ENCODE data around the gene CDH6. TPM values are rescaled to one million over a fixed set of nuclear protein-coding genes. Genes with fewer than 3 reads are reported as not detected.

Gene CDH6
- total and polyA plus RNA-seq, 2 of the 13 experiments (the other 11 are each of a cell fraction or from before 2014, with no cell fraction given): not detected

GRCh38 chr5:31280210-31280609 lies 86.7 kb downstream of the CDH6 start:
- H3K9me3 ChIP-seq (ENCODE audit: low read length): no peaks in the 10 kb centered on the region
- DNase-seq (ENCODE audit: low spot score) (no peak), ATAC-seq (no peak), FAIRE-seq (no peak)
- ChIA-PET POLR2A (no interaction called here), CTCF (ENCODE audit: low intra/inter-chr PET ratio, low total read pairs) (no interaction called here)
- intact Hi-C loops (cut with micrococcal nuclease; ENCODE audit: unreplicated experiment): no loop called here
- no peak overlapping the region for H3K4me3 ChIP-seq (replicated peaks in 1 of 3; ENCODE audit: insufficient read depth in 1 of 3, low read depth in 2 of 3, low read length in 3 of 3)
- 31% methylated on average over 4 of the region's 4 CpGs for WGBS (ENCODE audit: low lambda C conversion rate)
- no peak for TF ChIP-seq U2AF1 (optimal IDR thresholded peaks at IDR 0.05; ENCODE audit: low read depth, low read length)
- no peak for TF ChIP-seq ERF (CRISPR knock-in tag; IDR thresholded peaks at IDR 0.05)
- no peak for TF ChIP-seq MAFF (IDR thresholded peaks at IDR 0.05; ENCODE audit: low read depth, low read length)
- TF ChIP-seq ZNF772 (CRISPR knock-in tag; IDR thresholded peaks at IDR 0.05): no peak
- no peak for TF ChIP-seq GATAD2A (CRISPR knock-in tag; IDR thresholded peaks at IDR 0.05)
- TF ChIP-seq PRDM4 (CRISPR knock-in tag; IDR thresholded peaks at IDR 0.05; ENCODE audit: borderline replicate concordance): no peak
- TF ChIP-seq ZMAT3 (CRISPR knock-in tag; conservative IDR thresholded peaks at IDR 0.05): no peak
- no peak for TF ChIP-seq ZNF580 (CRISPR knock-in tag; IDR thresholded peaks at IDR 0.05; ENCODE audit: borderline replicate concordance, low read depth)
- no peak for TF ChIP-seq SMARCC2 (IDR thresholded peaks at IDR 0.05)
- no peak for TF ChIP-seq HNF1B (CRISPR knock-in tag; IDR thresholded peaks at IDR 0.05)
- TF ChIP-seq ZFX (CRISPR knock-in tag; IDR thresholded peaks at IDR 0.05; ENCODE audit: low read depth): no peak
- TF ChIP-seq ZNF704 (CRISPR knock-in tag; IDR thresholded peaks at IDR 0.05; ENCODE audit: borderline replicate concordance): no peak
- TF ChIP-seq HCFC1 (IDR thresholded peaks at IDR 0.05; ENCODE audit: low read depth, low read length): no peak
- TF ChIP-seq SP1 (IDR thresholded peaks at IDR 0.05): no peak
- no peak for TF ChIP-seq SP1 (CRISPR knock-in tag; IDR thresholded peaks at IDR 0.05)
- TF ChIP-seq ZNF281 (CRISPR knock-in tag; IDR thresholded peaks at IDR 0.05; ENCODE audit: borderline replicate concordance): no peak
- BruUV-seq (replicated peaks): no TSS peak
- no peak overlapping the region for H3K4me2 ChIP-seq (ENCODE audit: low read depth, low read length)
- H3K27ac ChIP-seq (ENCODE audit: extremely low read length, insufficient read depth, low read length): no peak overlapping the region
- in situ Hi-C loops (cut with HindIII; ENCODE audit: extremely low pct_ligation_motif_present, low pct_unique_long_range_greater_than_20kb): no loop called here
- no peaks in the 10 kb centered on the region for H4K20me1 ChIP-seq (ENCODE audit: insufficient read depth, low read length)
- no peaks in the 10 kb centered on the region for H3K79me2 ChIP-seq (ENCODE audit: insufficient read depth, low read length)
- H3K9ac ChIP-seq (ENCODE audit: insufficient read depth, low read depth, low read length): no peak overlapping the region
- H3K36me3 ChIP-seq (replicated peaks in 1 of 2; ENCODE audit: control insufficient read depth in 1 of 2, insufficient read depth in 2 of 2, low read length in 2 of 2): no peaks in the 10 kb centered on the region
- no peaks in the 10 kb centered on the region for H3K4me1 ChIP-seq (ENCODE audit: insufficient read depth, low read length)
- no peaks in the 10 kb centered on the region for H3K27me3 ChIP-seq (ENCODE audit: control insufficient read depth in 1 of 2, insufficient read depth in 2 of 2, low read length in 2 of 2)
- H2AFZ ChIP-seq (ENCODE audit: low read length): no peak overlapping the region
